NCI-H187 treated with DMSO at 0.1 percent for 48 hours (cell line): Measurements from ENCODE around the gene MYH9.
"Not testable (repeated sequence)": the region's sequence is repeated elsewhere in the genome, so short reads cannot be mapped to it uniquely, and the experiment has no call there.

Experiments used
- DNase-seq: peaks from one replicate; lab custom pipeline; 2025; lab: John Stamatoyannopoulos, UW

Gene MYH9

DNA sequence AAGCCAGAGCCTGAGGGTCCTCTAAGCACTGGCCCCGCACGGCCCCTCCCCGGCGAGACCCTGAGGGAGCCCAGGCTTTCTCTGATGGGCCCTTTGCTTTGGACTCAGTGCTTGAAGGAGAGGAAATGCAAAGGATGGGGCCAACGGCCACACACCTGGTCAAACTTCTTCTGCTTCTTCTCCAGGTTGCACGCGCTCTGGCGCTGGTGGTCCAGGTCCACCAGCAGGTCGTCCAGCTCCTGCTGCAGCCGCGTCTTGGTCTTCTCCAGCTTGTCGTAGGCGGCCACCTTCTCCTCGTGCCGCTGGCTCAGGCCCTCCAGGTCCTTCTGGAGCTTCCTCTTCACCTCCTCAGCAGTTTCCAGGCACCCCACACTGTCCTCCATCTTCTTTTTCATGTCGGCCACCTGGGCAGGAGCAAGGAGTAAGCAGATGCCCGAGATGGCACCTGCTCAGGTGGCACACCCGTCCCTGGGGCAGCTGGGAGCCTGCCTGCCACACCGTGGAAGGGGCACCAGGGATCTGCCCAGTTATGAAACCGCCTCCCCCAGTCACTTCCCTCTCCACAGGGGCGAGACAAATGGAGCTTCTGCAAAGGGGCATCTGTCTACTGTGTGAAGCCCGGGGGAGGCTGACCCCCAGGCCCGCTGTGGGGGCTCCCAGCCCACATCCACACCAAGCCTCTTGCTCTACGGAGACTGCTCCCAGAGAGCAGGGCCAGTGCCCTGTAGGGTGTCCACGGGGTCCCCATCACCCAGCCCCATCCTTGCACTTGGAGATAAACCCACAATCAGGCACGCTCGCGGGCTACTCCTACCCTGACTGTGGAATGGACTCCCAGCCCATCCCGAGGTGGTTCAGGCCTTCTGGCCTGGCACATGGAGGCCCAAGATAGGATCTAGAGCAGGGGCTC is 95.7 kb downstream of the MYH9 start:
- DNase-seq = no peak

DNA sequence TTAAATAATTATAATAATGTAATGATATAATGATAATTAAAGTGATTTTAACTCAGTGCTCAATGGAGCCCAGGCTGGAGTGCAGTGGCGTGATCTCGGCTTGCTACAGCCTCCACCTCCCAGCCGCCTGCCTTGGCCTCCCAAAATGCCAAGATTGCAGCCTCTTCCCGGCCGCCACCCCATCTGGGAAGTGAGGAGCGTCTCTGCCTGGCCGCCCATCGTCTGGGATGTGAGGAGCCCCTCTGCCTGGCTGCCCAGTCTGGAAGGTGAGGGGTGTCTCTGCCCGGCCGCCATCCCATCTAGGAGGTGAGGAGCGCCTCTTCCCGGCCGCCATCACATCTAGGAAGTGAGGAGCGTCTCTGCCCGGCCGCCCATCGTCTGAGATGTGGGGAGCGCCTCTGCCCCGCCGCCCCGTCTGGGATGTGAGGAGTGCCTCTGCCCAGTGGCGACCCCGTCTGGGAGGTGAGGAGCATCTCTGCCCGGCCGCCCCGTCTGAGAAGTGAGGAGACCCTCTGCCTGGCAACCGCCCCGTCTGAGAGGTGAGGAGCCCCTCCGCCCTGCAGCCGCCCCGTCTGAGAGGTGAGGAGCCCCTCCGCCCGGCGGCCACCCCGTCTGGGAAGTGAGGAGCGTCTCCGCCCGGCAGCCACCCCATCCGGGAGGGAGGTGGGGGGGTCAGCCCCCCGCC is 97.2 kb downstream of the MYH9 start:
- not testable (repeated sequence) for DNase-seq

GRCh38 chr22:36289948-36290371 is 97.8 kb downstream of the MYH9 start:
- DNase-seq = not testable (repeated sequence)

DNA sequence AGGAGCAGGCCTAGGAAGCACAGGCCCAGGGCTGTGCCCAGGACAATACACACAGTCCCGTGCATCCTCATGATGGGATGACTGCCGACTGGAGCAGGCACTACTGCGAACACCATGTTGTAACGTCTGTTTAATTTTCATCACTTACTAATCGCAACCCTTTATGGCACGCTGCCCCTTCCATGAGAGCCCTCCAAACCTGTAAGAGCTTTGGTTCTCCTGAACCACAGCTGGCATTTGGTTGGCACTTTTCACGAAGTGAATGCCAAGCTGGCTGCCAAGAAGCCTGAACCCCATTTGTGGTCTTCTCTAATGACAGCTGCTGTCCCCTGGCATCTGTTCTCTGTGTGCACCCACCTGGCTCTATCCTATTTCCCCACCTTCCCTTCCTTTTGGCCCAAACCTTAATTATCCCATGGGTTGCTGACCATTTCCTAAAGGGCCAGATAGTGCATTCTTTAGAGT is 98.3 kb downstream of the MYH9 start:
- no peak for DNase-seq

- DNase-seq = no peak
Measured at GRCh38 chr22:36288571-36289405, 99.0 kb downstream of the MYH9 start.

DNA sequence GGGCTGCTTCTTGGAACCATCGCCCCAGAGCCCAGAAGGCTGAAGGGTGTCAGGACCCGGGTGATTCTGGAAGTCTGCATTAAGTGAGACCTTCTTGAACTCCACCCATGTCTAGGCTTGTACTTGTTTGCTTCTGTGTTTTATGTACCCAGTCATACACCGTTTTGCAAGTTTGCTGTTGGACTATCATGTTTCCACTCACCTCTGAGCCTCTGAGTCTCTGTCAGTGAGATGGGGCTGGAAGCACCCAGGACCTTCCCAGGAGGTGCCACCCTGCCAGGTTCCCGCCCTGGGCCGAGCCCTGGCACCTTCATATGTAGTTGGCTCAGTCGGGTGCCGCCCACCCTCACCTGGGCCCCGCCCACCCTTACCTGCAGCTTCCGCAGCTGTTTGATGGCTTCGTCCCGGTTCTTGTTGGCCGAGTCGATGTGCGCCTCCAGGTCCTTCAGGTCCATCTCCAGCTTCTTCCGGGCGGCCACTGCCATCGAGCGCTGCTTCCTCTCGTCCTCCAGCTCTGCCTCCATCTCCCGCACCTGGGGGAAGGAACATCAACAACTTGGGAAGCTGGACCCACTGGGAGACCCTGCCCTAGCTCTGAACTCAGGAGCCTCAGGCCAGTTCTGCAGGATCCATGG is 99.8 kb downstream of the MYH9 start:
- no peak for DNase-seq

- no peak for DNase-seq
Measured at GRCh38 chr22:36286096-36286957, 101.4 kb downstream of the MYH9 start.

- DNase-seq = no peak
Measured at GRCh38 chr22:36285545-36285944, 102.2 kb downstream of the MYH9 start.

GRCh38 chr22:36285017-36285416 is 102.8 kb downstream of the MYH9 start:
- DNase-seq = no peak

DNA sequence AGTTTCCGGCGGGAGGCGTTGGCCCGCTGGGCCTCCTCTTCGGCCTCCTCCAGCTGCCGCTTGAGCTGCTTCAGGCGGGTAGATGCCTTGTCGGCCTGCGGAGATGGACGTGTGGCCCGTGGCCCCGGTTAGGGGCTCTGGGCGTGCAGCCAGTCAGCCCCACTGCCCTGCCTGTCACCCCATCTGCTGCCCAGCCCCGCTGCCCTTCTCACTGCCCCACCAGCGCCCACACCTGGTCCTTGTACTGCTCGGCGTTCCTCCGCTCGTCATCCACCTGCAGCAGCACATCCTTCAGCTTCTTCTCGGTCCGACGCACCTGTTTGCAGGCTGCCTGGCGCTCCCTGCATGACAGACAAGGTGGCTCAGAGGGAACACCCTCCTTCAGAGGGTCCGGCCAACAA is 103.6 kb downstream of the MYH9 start:
- DNase-seq = no peak

DNA sequence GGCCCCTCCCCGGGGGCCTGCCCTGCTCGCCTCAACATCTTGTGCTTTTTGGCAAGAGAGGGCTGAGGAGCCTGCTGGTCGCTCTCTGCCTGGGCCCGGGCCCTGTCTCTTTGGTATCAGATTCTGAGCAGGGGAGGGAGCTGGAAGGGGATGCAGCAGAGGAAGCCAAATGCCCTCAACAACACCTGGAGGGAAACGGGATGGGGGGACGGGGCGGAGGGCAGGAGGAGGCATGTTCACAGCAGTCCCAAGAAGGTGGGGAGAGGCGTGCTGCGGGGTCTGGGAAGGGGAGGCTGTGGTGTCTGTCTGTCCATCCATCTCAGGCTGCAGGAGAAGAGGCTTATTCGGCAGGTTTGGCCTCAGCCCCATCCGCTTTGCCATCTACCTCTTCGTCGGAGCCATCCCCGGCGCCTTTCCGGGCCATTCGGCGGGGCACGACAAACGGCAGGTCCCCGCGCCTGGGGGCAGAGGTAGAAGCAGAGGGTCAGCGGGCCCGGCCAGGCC is 105.4 kb downstream of the MYH9 start:
- DNase-seq = no peak

DNA sequence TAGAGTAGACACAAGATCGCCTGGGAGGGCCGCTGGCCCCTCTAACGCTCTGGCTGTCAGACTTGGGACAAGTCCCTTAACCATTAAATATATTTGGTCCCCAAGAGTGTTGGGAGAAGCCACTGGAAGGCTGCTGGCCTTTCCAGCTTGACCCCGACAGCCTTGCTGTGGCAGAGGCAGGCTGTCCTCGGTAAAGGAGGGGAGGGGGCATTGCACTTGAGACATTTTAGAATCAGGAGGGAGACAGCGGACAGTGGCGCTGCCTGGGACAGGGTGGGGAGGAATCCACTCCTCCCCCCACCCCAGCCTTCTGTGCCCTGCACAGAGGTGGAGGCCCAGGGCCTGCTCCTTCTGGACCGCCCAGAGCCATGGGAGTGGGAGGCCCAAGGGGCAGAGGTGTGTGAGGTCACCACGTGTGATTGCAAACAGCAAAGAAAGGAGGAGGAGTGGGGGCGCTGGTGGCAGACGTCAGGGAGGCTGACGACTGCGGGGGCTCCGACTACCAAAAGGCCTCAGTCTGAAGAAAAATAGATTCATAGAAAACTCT is 105.9 kb downstream of the MYH9 start:
- DNase-seq = no peak

- no peak for DNase-seq
Measured at GRCh38 chr22:36280379-36280778, 107.4 kb downstream of the MYH9 start.

DNA sequence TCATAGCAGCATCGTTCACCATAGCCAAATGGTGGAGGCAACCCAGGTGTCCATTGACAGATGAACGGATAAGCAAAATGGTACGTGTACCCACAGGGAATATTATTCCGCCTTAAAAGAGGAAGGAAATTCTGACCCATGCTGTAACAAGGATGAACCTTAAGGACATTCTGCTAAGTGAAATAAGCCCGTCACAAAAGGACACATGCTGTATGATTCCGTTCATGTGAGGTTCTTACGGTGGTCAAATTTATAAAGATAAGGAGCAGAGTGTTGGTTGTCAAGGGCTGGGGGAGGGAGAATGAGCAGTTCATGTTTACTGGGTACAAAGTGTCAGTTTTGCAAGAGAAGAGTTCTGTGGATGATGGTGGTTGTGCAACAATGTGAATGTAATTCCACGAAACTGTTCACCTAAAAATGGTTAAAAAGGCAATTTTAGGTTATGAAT is 108.5 kb downstream of the MYH9 start:
- DNase-seq = no peak

DNA sequence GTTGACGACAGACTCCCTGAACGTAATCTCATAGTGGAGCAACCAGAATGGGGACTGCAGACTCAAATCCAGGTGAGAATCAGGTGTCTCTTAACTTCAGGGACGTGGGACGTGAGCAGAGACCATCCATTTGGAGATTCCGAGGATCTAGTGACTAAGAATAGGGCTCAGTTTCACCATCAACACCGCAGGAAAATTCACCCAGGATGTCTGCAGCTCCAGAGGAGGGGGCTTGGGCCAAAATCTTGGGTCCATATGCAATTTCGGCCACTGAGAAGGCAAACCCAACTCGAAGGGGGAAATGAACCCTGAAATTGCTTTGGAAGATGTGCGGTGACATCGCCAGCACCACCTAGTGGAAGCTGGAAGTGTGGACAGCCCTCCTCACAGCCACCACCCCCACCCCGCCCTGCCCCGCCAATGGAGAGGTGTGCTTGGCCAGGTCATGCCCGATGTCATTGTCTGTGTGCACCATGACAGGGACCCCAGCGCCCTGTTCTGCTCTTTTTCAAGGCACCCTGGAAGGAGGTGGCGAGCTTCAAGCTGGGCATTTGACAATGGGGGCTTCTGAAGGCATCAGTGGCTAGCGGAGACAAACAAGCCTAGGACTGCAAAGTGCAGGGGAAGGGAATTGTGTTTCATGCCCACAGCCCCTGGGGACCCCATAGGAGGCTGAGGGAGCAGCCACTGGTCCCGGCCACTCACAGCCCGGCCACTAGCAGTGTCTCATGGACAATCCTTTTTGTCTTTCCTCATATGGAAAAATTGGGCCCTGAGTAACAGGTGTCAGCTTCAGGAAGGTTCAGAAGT is 110.1 kb downstream of the MYH9 start:
- DNase-seq = no peak

- no peak for DNase-seq
Measured at GRCh38 chr22:36274531-36274930, 113.2 kb downstream of the MYH9 start.

DNA sequence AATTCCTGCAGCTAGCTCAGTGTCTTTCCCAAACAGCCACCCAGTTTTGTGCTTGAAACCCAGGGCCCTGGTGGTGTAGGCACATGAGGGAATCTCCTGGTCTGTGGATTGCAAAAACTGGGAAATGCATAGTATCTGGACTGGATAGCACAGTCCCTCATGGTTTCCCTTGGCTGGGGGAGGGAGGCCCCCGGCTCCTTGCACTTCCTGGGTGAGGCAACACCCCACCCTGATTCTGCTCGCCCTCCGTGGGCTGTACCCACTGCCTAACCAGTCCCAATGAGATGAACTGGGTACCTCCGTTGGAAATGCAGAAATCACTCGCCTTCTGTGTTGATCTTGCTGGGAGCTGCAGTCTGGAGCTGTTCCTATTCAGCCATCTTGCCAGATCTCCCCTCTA is 115.8 kb downstream of the MYH9 start:
- not testable (repeated sequence) for DNase-seq

- not testable (repeated sequence) for DNase-seq
Measured at GRCh38 chr22:36271231-36271630, 116.5 kb downstream of the MYH9 start.

DNA sequence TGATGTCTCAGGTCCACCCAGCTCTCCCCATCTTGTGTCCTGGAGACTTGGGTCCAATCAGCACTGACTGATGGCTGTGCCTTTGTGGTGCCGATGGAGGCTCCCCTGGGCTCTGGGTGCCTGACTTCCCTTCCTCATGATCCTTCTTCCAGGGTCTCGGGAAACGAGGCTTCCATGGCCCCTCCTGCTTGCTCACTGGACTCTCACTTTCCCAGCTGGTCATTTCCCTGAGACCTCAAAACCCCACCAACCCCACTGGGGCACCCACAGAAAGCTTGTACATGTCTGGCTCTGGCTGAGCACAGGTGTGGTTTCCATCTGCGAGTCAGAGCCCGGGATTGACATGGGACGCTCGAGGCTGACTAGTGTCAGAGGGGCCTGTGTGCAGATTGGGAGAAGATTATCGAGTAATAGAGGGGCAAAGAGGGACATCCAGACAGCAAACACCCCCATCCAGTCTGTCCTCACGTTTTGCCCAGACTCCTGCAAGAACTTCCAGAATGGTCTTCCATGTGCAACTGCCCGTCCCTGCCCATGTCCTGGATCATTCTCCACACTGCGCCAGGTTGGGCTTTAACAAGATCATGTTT is 119.8 kb downstream of the MYH9 start:
- DNase-seq = no peak
